AG04450 (cell line): ENCODE data around the gene MET. TPM values are rescaled to one million over a fixed set of nuclear protein-coding genes. Genes with fewer than 3 reads are reported as not detected.
"Not testable (repeated sequence)": the region's sequence is repeated elsewhere in the genome, so short reads cannot be mapped to it uniquely, and the experiment has no call there.

ENCODE experiments used
- CTCF ChIA-PET: fragments of 300-600, 350-600 bp; formaldehyde crosslinking; extraction: SDS; loops from one replicate; lab custom pipeline; 2022; ENCODE audit warnings: antibody characterized with exemption, inconsistent platforms; lab: Charles Lee
- POLR2A ChIA-PET: fragments of 350-600 bp; formaldehyde crosslinking; extraction: SDS; loops from one replicate; lab custom pipeline; 2021; ENCODE audit warnings: antibody characterized with exemption, inconsistent platforms; lab: Yijun Ruan, JAX
- DNase-seq: peaks from one replicate; pipeline ENCODE4 v3.0.0-alpha.2; 2011; ENCODE audit warnings: low read depth, low spot score
- H3K27ac ChIP-seq: one replicate; pipeline ENCODE4 v1.5.1; 2012; ENCODE audit warnings: low read depth, low read length, control low read depth
- H3K27me3 ChIP-seq: one replicate; pipeline ENCODE4 v1.6.0; 2012; ENCODE audit warnings: low read length; ENCODE audit not compliant: control insufficient read depth, insufficient read depth
- H3K4me3 ChIP-seq: 2 replicates; pipeline ENCODE4 v1.5.1; 2011; ENCODE audit warnings: mild to moderate bottlenecking, low read depth, low read length, control low read depth
- H3K9me3 ChIP-seq: 2 replicates; pipeline ENCODE4 v1.5.1; 2012; ENCODE audit warnings: low read length; ENCODE audit not compliant: control insufficient read depth, insufficient read depth
- polyA plus RNA-seq: library from polyadenylated mRNA; depleted of rRNA; stranded (reverse); fragments of >200 nt; gene quantifications from 2 replicates; pipeline ENCODE4 v1.2.3, GENCODE V29; 2011
- TF ChIP-seq, protein P1 (sequence below): IDR thresholded peaks from 2 replicates; pipeline ENCODE4 v1.5.1; 2011; ENCODE audit warnings: low read depth, low read length, control low read depth, inconsistent platforms

Gene MET
- polyA plus RNA-seq, 1 experiment, result 20.8 TPM

DNA sequence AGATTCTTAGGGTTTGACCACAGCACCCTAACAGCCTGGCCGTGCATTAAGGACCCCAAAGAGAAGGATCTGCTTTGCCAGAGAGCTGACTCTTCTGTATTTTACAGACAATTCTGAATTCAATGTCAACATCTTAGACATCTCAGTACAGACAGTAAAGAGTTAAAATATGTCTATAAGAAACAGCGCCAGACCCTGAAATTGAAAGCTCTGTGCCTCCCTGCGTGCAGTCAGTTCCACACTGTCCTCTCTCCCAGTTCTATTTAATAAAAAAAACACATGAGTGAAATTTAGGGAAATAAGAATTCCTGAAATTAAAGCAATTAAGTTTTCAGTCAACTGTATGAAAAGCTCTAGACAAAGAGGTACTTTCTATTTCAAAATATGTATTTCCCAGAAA, 45.1 kb downstream of the MET start:
- Histone ChIP-seq H3K27me3 (no peaks in the 10 kb centered on the region), H3K9me3 (no peaks in the 10 kb centered on the region), H3K4me3 (no peak overlapping the region; the same call in 1 of the 2 replicates), H3K27ac (peak overlapping the region; percentile 4)
- TF ChIP-seq, protein P1, sequence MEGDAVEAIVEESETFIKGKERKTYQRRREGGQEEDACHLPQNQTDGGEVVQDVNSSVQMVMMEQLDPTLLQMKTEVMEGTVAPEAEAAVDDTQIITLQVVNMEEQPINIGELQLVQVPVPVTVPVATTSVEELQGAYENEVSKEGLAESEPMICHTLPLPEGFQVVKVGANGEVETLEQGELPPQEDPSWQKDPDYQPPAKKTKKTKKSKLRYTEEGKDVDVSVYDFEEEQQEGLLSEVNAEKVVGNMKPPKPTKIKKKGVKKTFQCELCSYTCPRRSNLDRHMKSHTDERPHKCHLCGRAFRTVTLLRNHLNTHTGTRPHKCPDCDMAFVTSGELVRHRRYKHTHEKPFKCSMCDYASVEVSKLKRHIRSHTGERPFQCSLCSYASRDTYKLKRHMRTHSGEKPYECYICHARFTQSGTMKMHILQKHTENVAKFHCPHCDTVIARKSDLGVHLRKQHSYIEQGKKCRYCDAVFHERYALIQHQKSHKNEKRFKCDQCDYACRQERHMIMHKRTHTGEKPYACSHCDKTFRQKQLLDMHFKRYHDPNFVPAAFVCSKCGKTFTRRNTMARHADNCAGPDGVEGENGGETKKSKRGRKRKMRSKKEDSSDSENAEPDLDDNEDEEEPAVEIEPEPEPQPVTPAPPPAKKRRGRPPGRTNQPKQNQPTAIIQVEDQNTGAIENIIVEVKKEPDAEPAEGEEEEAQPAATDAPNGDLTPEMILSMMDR, result no peak
- POLR2A ChIA-PET, result interaction anchor here (0.8 to 0.9 kb wide), 2 partner anchors 9 to 10 kb away, joined by 3 to 9 read pairs; no protein-coding TSS in a partner anchor
- CTCF ChIA-PET, result interaction anchor here (0.9 to 1.7 kb wide), 4 partner anchors 9 to 126 kb away, joined by 3 to 6 read pairs (median 4); partner anchors contain the start of gene MET
- no peak for DNase-seq

DNA sequence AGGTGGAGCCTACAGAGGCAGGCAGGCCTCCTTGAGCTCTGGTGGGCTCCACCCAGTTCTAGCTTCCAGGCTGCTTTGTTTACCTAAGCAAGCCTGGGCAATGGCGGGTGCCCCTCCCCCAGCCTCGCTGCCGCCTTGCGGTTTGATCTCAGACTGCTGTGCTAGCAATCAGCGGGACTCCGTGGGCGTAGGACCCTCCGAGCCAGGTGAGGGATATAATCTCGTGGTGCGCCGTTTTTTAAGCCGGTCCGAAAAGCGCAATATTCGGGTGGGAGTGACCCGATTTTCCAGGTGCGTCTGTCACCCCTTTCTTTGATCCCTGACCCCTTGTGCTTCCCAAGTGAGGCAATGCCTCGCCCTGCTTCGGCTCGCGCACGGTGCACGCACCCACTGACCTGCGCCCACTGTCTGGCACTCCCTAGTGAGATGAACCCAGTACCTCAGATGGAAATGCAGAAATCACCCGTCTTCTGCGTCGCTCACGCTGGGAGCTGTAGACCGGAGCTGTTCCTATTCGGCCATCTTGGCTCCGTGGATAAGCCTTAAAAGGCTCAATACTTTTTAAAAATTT, 52.0 kb downstream of the MET start:
- POLR2A ChIA-PET, H3K27ac ChIP-seq, CTCF ChIA-PET, H3K27me3 ChIP-seq, DNase-seq, H3K4me3 ChIP-seq, H3K9me3 ChIP-seq: not testable (repeated sequence)

DNA sequence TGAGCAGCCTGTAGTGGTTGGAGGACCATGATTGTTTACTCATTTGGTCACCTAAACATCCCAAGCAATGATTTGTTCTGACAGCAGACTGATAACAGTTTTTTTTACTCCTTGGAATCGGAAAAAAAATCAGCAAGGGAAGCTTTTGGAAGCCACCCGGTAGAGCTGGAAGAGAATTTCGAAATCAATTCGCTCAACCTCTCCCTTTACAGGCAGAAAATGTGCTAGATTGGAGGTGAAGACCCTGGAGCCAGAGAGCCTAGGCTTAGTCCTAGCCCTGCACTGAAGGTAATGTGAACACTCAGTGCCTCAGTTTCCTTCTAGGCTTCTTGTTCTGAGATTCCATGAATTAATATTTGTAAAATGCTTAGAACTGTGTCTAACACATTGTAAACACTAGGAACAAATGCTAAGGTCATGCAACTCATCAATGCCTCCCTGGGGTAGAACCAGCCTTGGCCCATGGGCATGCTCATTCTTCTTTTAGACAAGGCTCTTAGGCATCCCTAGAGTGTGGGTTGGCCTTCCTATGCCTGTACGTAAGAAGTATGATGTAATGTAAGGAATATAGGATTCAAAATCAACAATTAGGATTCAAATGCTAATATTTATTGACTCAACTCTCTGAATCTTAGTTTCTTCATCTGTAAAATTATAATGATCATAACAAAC, 52.7 kb downstream of the MET start:
- ChIA-PET POLR2A (no interaction called here), CTCF (no interaction called here)
- H3K4me3 ChIP-seq, result no peak overlapping the region
- DNase-seq, result no peak
- TF ChIP-seq, protein P1, result no peak
- H3K9me3 ChIP-seq, result no peaks in the 10 kb centered on the region
- no peaks in the 10 kb centered on the region for H3K27me3 ChIP-seq
- H3K27ac ChIP-seq, result no peak overlapping the region

DNA sequence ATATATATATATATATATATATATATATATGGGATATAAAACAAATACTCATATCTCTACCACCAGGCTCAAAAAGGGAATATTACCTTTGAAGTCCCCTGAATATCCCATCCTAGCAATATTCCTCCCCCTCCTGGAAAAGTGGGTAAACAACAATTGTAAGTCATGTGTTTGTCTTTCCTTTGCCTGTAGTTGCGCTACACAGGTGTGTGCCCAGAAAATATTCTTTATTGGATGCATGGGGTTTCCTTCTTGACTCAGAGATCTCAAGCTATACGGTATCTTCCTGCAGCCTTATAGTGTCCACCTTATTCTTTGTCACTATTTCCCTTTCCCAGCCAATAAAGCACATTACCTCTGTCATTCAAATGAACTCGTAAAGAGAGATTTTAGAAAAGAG, 54.2 kb downstream of the MET start:
- TF ChIP-seq, protein P1, result no peak
- Histone ChIP-seq H3K9me3 (no peaks in the 10 kb centered on the region), H3K4me3 (no peak overlapping the region), H3K27ac (no peak overlapping the region), H3K27me3 (no peaks in the 10 kb centered on the region)
- DNase-seq, result no peak
- POLR2A ChIA-PET, result interaction anchor here (0.5 kb wide), 1 partner anchor 38 kb away, joined by 4 read pairs; no protein-coding TSS in a partner anchor
- CTCF ChIA-PET, result interaction anchor here (1.1 to 1.2 kb wide), 2 partner anchors 9 to 484 kb away, joined by 3 read pairs; no protein-coding TSS in a partner anchor

DNA sequence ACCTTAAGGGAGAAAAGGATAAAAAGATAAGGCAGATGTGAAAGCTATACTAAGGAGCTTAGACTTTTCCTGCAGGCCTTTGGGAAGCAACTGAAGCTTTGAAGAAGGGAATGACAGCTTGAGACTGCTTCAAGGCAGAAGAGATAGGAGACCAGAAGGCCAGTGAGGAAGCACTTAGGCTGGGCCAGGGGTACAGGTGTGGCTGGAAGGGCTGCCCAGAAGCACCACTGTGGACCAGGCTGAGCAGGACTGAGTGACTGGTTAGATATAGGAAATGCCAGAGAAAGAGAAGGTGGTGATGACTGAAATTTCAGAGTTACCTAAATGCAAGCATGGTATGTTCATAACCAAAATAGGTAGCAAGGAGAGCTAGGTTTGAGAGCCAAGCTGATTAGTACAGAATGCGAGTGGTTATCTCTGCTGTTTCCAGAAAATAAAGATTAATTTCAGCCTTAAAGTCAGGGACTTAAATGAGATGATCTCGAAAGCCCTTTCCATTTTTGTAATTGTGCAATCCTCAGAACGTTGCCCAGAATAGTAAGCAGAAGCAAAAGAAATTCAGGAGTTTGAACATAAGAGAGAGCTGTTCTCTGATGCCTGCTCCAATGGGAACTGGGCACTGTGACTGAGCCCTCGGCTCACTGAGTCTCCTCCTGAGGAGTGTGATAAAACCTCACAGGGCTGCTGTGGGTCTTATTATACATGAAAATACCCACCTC, 54.9 kb downstream of the MET start:
- Histone ChIP-seq H3K27ac (no peak overlapping the region), H3K27me3 (no peaks in the 10 kb centered on the region), H3K9me3 (no peaks in the 10 kb centered on the region), H3K4me3 (no peak overlapping the region)
- ChIA-PET POLR2A (interaction anchor here (0.5 kb wide), 1 partner anchor 39 kb away, joined by 4 read pairs; no protein-coding TSS in a partner anchor), CTCF (interaction anchor here (1.1 to 1.2 kb wide), 4 partner anchors 9 to 485 kb away, joined by 3 to 4 read pairs (median 4); no protein-coding TSS in a partner anchor)
- DNase-seq, result no peak
- TF ChIP-seq, protein P1, result no peak
